HEK293T (cell line): ENCODE measurements around the gene ESYT2.

Experiments used
- FOXA1 ChIP-seq: fragments of 450-650 bp; IDR thresholded peaks from 2 replicates; pipeline ENCODE4 v1.6.1; 2016; ENCODE audit warnings: mild to moderate bottlenecking
- LEF1 ChIP-seq: fragments of 450-650 bp; IDR thresholded peaks from 2 replicates; pipeline ENCODE4 v1.6.1; 2017; ENCODE audit warnings: mild to moderate bottlenecking, borderline replicate concordance
- PKNOX1 ChIP-seq: fragments of 450-650 bp; IDR thresholded peaks from 2 replicates; pipeline ENCODE4 v1.6.1; 2016
- SP1 ChIP-seq: fragments of 450-650 bp; IDR thresholded peaks from 2 replicates; pipeline ENCODE4 v1.6.1; 2017
- SUZ12 ChIP-seq: fragments of 450-650 bp; IDR thresholded peaks from 2 replicates; pipeline ENCODE4 v1.6.1; 2016; ENCODE audit warnings: mild to moderate bottlenecking
- ZNF384 ChIP-seq: fragments of 450-650 bp; IDR thresholded peaks from 2 replicates; pipeline ENCODE4 v1.6.1; 2016

GRCh38 chr7:158834878-158835784 is 5.8 kb upstream of the ESYT2 start:
- TF ChIP-seq PKNOX1, result no peak
- no peak for TF ChIP-seq ZNF384
- no peak for TF ChIP-seq SUZ12
- TF ChIP-seq FOXA1, result no peak
- no peak for TF ChIP-seq SP1
- TF ChIP-seq LEF1, result no peak
